Keratinocyte (primary cell): ENCODE data around the gene IL37.

Source experiments
- CTCF ChIP-seq, 3 experiments: IDR thresholded peaks in 1 of 3; conservative IDR thresholded peaks in 1 of 3; optimal IDR thresholded peaks in 1 of 3; 2 replicates in 2 of 3; 3 replicates in 1 of 3; pipeline versions ENCODE3 to v1.5.1; 2011; ENCODE audit warnings: low read length in 3 of 3, mild to moderate bottlenecking in 3 of 3, moderate library complexity in 2 of 3, control low read depth in 1 of 3, inconsistent platforms in 1 of 3; ENCODE audit not compliant: insufficient read depth in 2 of 3; ENCODE audit errors: extremely low read depth in 1 of 3
- EZH2 ChIP-seq: IDR thresholded peaks from one replicate; pipeline ENCODE4 v1.6.1; 2012; ENCODE audit warnings: inconsistent platforms, mild to moderate bottlenecking, low read length, moderate library complexity

GRCh38 chr2:112866128-112866835, 44.7 kb upstream of the IL37 start:
- TF ChIP-seq CTCF (optimal IDR thresholded peaks at IDR 0.05 in 1 of 3, IDR thresholded peaks at IDR 0.05 in 1 of 3, conservative IDR thresholded peaks at IDR 0.05 in 1 of 3; ENCODE audit: extremely low read depth in 1 of 3, insufficient read depth in 2 of 3, low read length in 3 of 3): no peak
- TF ChIP-seq EZH2: no peak
